GM19238 (cell line): Measurements from ENCODE around the gene CCDC12.

ENCODE experiments used
- DNase-seq: peaks from one replicate; pipeline ENCODE4 v3.0.0; 2011; ENCODE audit warnings: low spot score; ENCODE audit not compliant: insufficient read length

Gene CCDC12

DNA sequence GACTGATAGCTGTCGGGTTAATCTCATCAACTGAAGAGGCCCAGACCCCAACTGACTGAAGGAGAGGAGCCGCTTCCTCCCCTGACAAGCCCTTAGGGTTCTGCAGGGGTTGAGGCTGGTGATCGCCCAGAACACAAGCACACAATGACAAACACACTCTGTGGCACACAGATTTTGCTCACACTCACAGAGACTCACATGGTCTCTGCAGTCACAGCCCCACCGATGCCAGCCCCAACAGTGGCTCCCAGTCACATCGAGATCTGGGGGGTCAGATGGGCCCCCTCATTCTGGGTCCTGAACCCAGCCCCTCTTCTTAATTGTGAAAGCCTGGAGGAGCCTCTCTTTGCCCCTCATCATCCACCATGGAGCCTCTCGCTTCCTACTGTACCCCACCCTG, 82.3 kb downstream of the CCDC12 start:
- no peak for DNase-seq

DNA sequence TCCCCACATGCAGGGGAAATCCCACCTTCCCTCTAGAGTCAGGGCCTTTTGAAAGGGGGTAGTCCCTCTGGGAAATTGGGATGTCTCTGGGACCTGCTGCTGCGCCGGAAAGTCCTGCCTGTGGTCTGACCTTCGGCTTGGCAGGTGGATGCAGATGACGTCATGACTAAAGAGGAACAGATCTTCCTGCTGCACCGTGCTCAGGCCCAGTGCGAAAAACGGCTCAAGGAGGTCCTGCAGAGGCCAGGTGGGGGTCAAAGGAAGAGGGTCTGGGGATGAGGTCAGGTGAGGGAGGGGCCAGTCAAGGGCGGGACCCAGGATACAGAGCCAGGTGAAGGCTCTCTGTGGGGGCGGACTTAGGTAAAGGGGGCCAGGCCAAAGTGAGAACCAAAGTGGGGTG, 82.8 kb downstream of the CCDC12 start:
- DNase-seq: no peak

DNA sequence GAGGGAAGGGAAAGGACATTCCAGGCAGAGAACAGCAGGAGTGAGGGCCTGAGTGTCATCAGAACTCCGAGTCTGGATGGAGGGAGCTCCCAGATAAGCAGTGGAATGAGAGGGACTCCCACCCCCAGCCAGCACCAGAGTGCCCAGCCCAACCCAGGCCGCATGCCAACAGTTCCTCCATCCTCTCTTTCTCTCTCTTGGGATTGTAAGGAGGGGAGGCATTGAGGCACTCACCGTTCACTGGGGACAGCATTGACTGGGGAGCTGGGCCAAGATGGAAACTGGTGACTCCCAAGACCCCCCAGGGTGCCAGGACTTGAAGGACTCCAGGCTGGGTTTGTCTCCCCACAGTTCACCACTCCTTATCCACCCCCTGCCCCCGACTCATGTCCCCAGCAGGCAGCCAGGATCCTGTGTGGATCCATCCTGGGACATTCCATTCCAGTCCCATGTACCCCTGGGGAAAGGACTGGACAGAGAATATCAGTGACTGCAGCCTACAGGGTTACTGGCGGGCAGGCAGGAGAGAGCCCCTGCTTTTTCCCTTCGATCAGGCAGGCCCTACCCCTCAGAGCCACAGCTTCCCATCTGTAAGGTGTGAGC, 83.3 kb downstream of the CCDC12 start:
- DNase-seq: no peak

DNA sequence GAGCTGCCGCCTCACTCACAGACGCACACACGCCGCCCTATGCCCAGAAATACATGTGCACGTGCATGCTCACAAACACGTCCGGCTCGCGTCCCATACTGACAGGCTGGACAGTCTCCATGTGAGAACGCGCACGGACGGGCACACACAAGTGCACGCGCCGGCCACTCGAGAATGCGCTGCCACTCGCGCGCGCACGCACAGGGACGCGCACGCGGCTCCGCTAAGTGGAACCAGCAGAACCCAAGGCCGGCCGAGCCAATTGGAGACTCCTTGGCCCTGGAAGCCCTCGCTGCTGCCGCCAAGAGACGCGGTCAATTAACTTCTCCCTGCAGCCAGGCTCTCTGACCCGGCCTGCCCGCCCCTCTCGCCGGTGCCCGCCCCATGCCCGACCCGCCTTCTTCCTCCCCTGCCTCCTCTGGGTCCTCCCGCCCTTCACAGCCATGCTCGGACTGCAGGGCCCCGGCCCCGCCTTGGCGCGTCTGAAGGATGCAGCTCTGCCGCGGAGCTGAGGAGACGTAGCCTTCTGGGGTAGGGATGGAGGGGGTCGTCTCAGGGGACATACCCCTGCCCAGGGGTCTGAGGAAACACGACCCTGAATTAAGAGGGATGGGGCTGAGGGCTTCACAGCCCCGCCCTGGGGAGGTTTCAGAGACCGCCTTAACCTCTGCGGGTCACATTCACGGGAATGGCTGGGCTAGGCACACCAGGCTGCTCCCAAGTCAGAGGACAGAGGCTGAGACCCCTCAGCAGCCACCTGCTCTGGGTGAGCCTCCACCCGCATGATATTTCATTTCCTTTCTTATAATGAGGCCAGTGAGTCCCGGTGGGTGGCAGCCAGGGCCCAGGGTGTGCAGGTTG, 84.0 kb downstream of the CCDC12 start:
- DNase-seq: no peak

DNA sequence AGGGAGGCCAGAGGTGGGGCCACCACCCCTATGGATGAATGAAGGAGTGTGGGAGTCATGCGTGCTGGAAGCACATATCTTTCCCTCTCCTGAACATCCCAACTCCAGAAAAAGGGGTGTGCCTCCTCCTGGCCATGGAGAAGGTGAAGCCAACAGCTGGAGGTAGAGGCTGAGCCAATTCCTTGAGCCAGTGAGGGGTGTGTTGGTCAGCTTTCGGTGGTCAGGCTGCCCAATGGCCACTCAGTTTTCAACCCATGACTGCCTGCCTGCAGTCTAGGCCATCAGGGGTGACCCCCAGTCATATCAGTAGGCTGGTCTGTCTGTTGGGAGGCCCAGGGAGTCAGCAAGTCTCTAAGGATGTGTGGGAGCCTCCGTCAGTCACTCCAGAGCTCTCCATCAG, 85.4 kb downstream of the CCDC12 start:
- DNase-seq: no peak

DNA sequence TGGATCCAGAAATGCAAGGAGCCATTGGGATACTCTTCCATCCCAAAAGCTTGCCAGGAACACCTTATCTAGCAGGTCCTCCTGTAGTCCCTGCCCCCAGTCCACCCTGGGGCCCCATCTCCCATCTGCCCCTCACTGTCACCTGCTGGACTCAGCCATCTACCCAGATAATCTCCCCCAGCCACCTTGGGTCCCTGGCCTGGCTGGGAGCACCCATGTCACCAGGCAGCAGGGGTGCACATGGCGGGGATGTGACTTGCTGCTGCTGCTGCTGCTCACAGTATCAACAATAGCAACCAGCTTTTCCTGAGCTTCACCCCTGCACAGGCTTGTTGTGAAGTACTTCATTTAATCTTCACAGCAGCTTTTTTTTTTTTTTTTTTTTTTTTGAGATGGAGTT, 86.4 kb downstream of the CCDC12 start:
- DNase-seq: no peak

DNA sequence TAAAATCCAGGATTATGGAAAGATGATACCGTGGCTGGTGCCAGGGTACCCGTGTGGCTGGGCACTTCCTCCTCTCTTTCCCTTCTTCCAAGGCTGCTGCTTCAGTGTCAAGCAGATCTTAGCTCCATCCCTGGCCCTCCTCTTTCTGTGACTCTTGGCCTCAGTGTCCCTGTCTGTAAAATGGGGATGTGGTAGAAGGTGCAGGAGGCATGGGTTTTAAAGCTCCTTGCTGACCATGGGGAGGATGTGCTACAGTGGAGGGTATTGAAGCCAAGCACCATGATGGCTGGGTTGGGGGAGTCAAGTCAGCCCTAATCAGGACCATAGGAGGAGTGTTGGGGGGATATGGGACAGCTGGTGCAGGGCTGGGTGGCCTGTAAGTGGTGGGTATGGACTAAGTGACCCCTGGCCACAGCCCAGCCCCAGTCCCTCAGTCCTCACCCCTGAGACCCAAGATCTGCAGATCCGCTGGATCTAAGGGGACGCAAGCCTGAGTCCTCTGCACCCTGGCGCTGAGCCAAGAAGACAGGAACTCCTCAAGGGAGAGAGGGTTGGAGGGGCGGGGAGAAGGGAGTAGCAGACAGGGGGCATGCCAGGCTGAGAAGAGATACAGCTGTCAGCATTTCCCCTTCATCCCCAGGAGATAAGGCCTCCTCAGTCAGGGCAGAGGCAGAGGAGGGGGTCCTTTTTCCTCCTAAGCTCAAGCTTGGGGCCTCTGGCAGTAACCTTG, 87.0 kb downstream of the CCDC12 start:
- no peak for DNase-seq

DNA sequence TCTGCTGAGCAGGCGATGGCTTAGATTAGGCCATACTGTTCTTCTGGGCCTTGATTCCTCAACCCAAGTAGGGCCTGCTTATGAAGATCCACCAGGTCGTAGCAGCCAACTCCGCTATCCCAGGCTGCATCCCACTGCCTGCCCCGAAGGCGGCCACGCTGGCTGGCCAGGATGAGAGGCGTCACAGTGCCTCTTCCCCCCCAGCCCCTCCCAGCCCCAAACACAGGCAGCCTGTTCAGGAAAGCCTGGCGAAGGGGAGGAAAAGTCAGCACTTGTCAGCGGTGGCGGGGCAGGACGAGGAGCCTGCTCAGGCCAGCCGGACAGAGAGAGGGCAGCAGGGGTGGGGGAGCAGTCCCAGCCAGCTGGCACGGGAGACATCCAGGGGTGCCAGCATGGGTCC, 87.8 kb downstream of the CCDC12 start:
- no peak for DNase-seq

DNA sequence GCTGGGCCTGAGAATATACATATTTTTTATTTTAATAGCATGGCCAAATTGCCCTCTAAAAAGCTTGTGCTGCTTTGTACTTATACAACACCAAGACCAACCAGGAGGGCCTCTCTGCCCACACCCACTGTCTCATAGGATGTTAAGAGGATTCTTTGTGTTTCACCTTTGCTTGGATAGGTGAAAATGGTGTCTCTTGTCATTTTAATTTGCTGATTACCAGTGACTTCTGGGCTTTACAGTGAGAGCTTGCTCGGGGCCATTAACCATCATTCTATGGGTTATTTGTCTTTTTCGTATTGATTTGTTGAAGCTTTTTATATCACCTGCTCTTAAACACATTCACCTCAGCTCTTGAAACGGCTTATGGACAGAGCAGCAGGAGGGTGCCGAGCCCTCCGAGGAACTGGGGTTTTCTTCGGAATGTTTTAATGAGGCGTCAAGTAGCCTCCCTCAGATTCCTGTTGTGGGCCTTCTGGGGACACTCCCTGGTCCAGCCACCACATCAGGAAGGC, 88.5 kb downstream of the CCDC12 start:
- no peak for DNase-seq

DNA sequence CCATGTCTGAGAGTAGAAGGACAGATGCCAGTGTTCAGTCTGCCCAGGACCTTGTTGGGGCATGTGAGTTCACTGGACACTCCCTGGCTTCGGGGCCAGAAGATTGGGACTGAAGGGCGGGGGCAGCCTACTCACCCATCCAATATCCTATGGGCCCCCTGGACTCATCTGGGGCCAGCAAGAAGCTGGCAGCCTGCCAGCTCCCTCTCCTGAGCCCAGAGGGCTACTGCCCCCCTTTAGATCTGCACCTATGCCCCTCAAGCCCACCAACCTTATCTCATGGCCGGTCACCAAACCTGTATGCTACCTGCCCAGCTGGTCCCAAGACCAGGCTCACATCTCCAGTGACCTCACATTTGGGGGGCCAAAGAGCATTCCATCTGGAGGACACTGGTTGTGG, 90.9 kb downstream of the CCDC12 start:
- DNase-seq: no peak

DNA sequence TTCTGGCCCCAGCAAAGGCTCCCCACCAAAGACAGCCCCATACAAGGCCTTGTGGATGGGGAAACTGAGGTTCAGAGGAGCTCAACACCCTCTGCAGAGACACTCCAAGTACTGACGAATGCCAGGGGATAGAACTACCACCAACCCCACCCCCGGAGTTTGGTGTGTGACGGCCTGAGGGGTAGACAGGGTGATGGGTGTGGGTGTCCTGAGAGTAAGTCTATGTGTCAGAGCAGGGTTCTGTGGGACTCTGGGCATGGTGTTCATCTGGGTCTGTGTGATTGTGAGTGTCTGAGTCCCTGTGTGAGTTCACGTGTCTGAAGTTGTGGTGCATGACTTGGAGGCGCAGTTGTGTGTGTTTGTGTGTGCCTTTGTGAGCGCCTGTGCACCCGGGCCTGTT, 91.6 kb downstream of the CCDC12 start:
- DNase-seq: no peak

DNA sequence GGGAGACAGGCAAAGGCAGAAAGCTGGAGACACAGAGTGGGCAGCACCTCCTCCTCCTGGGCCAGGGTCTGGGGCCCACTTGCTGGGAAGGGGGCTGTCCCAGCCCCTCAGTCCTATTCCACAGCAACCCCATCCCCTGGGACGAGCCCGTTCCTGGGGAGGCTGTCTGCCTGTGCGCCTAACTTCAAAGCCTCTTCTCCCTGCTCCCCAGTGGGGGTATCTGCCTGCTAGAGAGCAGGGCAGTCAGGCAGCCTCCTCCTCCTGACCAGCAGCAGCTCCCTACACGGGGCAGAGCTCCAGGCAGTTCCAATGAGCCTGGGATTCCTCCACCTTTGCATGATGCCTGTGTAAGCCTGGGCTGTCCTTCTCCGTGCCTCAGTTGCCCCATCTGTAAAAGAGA, 92.1 kb downstream of the CCDC12 start:
- no peak for DNase-seq

DNA sequence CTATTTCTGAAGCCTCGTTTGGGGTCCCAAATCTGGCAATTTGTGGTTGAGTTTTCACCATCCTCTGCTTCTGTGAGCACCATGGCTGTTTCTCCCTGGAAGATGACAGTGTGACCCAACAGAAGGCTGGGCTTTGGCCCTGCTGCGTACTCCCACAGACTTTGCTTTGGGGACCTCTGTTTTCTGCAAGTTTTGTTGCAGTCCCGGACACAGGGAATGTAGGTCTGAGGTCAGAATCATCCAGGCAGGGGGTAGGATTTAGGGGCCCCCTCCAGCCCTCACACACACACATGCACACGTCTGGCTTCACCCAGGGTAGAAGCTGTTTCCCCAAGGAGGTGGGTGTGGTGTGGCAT, 92.7 kb downstream of the CCDC12 start:
- DNase-seq: no peak

DNA sequence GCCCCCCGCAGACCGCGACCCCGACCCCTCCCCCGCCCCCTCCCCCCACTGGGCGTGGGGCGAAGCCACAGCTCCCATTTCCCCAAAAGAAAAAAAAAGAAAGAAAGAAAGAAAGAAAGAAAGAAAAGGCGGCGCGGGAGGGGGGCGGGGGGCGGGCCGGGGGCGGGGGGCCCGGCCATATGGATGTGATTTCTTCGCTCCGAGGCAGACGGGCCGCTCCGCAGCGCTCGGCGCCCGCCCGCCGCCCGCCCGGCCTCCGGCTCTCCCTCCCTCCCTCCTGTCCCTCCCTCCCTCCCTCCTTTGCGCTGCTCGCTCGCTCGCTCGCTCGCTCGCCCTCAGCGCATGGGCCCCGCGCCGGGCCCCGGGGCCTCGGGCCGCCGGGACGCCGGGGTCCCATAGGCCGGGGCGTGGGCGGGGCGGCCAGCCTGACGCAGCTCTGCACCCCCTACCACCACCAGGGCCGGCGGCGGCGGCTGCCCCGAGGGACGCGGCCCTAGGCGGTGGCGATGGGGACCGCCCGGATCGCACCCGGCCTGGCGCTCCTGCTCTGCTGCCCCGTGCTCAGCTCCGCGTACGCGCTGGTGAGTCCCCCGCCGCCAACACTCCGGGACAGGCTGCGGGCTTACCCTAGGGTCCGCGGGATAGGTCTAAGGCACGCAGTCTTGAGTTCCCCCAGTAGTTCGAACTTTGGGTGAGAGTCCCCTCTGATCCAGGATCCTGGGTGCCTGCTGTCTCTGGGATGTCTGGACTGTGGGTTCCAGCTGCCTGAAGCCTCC, 93.3 kb downstream of the CCDC12 start:
- DNase-seq: peak; percentile 35

DNA sequence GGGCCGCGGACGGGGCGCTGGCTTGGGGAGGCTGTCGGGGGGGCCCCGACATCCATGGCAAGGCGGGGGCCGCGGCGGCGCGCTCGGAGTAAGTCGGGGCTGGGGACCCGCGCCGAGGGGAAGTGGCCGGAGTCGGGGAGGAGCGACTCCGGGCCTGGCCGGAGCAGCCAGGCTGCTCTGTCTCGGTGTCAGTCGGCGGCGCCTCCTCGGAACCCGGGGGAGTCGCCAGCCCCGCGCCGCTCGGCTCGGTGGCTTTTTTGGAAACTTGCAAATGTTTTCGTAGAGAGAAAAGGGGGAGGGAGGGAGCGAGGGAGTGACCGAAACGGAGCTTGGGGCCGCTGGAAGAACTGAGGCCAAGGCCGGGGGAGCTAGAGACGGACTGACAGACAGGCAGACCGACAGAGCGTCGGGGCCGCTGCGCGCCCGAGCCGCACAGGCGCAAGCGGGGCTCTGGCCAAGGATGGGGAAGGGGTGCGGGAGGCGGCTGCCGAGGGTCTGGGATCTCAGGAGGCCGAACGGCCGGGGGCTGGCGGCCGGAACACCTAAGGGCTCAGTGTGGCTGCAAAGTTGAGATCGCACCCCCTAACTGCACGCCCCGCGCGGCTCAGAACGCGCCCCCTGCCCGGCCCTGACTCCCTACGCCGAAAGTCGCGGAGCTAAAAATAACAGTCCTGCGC, 94.0 kb downstream of the CCDC12 start:
- DNase-seq: no peak

DNA sequence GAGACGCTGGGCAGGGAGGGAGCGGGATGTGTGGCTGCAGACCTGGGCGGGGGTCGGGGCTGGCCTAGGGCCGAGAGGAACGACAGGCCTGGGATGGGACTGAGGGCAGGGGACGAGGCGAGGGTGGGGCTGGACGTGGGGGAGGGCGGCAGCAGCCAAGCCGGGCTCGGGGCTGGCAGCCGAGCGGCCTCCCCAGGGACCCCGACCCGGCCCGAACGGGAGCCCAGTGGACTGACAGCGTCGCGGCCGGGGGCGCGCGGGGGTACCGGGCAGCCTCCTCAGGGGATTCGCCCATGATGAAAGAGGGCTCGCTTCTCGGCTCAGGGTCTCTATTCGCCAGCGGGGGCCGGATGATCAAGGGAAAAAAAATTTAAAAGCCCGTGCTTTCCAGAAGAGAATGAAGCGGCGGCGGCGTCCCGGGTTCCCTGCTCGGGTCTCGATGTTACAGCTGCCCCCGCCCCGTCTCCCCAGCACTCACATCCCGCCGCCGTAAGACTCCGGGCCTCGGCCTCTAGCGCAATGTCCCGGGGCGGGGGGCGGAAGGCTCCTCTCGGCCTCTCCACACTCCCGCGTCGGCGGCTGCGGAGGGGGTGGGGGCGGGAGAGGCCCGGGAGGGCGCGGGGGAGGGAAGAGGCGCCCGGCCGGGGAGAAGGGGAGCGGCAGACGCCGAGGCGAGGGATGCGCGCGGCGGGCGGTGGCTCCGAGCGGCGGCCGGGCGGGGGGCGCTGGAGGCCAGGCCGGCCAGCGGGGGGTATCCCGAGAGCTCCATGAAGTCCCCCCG, 94.8 kb downstream of the CCDC12 start:
- DNase-seq: no peak

DNA sequence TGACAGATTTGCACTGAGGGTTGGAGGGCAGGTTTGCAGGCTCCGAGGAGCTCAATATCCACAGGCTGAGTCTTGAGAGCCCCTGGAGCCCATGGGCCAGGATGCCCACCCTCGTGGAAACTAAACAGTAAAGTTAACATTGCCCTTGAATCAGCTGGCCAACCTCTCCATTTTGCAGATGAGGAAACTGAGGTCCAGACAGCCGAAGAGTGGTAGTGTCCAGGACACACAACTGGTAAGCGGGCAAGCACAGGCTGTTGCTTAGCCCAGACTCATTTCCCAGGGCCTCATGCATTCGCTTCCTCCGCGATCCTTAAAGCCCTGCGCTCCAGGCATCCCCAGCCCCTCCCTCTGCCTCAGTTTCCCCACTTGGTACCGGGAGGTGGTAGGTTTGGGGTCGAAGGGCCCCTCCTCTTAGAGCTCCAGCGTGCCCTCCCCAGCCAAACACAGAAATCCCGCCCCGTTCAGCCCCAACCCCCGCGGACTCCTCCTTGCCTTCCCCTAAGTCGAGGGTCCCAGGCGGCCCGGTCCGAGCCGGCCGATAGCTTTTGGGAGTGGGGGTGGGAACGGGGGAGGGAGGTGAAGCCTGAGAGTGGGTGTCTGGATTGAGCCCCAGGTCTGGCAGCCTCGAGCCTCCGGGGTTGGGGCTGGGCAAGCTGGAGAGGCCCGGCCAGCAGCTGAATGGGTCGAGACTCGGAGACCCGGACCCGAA, 95.5 kb downstream of the CCDC12 start:
- no peak for DNase-seq

DNA sequence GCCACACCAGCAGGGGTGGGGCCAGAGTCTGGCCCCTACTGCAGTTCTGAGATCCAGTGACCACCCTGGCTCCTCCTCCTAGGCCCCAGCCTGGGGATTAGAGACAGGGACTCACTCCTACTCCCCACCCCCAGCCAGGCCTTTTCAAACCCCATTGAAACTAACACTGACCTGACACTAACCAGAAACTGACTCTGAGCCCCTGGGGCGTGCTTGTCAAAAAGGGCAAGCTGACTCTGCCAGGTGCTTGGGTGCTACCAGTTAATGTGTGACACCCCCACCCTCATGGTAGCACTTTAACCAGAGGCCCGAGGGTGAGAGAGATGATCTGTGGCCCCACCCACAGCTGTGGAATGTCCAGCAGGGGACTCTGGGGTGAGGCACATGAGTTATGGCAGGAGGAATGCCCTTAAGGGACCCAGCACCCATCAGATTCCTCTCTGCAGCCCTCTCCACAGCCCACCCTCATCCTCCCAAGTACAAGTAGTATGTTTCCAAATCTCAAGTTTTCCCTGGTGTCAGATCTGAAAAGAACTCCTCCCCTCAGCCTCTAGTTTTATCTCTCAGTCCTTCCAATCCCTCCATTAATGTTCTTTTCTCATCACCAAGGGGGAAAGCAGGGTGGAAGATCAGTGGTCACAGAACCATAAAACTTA, 97.6 kb downstream of the CCDC12 start:
- DNase-seq: no peak
